NCI-H446 (cell line): ENCODE results near the gene RPTOR.

Experiments
- DNase-seq, 2 experiments: peaks; one replicate each; lab custom pipeline; 2025; lab: John Stamatoyannopoulos, UW

The RPTOR gene

DNA sequence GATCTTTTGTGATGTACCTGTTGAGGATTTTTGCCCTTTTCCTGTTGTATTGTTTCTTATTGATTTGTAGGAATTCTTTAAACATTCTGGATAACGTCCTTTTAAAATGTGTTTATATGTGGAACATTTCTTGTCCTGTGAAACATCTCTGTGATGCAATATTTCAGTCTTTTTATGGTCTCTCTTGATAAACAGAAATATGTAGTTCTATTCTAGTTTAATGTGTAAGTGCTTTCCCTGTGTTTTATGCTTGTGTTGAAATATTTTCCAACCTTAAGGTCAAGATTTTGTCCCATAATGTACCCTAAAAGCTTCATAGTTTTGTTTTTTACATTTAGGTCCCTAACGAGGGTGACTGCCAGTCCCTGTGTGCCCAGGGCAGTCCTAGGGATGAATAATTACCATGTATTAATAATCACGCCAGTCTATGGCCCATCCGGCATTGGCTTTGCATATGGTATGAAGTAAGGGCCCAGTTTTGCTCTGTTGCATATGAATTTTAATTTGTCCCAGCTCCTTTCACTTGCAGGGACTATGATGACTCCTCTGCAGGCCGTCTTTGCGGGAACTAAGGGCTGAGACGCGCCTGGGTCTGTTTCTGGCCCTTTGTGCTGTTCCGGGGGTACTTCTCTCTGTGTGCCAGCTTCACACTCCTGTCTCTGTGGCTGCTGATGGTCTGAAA is 44.2 kb downstream of the RPTOR start:
- no peak for DNase-seq

DNA sequence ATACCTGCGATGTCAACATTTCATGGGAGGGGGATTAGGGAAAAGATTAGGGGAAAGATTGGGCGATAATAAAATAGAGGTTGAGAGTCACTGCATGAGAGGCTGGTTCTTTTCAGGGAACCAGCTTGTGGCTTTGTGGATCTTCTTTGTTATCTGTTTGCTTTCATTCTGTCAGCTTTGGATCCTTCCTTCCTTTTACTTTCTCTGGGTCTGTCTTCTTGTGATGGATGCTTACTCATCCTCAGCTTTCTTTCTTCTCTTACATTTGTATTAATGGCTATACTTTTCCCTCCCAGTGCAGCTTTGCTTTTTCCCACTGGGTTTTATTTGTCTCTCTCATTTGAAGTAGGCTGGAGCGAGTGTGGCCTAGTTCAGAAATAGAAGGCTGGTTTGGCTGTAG is 47.1 kb downstream of the RPTOR start:
- no peak for DNase-seq

DNA sequence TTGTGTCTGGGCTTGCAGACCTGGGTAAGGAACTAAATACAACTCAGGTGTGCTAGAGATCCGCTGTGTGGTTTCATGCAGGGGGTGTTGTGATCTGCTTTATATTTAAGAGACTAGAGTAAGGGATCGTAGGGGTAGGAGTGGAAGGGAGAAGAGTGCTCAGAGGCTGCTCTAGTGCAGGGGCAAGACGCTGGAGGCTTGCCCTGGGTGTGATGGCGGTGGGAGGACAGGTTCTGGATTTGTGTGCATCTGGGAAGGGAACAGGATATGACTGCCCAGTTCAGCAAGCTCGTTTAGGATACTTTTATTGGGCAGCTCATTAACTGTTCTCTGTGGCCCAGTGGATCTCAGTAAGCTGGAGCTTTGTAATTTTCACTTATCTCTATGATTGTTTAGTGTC is 47.6 kb downstream of the RPTOR start:
- no peak for DNase-seq

DNA sequence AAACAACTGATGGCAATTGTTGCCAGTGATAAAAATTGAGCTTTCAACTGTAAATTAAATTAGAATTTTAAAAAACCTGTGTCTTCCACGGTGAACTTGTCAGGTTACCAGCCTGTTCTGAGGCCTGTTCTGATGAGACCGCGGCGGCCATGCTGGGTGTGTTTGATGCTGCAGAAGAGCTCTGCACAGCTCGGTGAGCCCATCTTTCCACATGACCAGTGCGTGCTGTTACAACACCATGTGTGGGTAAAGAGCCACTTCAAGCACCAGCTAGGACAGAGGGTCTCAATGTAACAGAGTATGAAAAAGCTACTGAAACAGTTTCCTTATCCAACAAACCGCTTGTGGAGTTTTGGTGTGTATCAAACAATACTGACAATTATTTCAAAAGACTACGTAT is 48.5 kb downstream of the RPTOR start:
- DNase-seq: no peak

DNA sequence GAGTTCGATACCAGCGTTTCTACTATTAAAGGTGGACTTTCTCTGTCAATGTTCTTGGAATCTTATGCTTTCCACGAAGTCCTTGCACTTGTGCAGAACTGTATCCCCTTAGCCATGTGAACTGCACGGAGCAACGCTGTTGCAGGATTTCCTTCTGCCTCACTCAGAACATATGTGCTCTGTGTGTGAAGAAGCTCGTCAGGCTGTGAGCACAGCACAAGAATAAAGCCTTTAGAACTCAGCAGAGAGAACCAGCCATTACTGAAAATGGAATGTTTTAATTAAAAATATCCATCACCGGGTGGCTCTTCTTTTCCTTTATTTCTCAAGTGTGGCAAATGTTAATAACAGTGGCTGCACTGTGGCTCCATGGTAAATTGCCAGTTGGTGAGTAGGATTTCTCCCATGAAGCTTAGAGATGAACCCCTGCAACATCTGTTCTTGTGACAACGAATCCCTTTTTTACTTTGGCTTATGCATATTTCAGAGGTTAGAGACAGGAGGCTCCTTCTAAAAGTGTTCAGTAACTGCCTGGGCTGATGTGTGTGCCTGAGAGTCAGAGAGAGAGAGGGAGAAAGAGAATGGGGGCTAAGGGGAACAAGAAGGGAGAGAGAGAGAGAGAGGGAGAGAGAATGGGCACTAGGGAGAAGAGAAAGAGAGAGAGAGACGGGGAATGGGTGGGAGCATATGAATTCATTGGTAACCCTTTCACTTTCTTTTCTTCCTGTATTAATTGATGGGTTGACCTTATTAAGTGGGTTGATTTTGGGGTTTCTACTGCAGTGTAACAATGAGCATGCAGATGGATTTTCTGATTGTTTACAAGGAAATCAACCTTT is 50.0 kb downstream of the RPTOR start:
- no peak for DNase-seq

DNA sequence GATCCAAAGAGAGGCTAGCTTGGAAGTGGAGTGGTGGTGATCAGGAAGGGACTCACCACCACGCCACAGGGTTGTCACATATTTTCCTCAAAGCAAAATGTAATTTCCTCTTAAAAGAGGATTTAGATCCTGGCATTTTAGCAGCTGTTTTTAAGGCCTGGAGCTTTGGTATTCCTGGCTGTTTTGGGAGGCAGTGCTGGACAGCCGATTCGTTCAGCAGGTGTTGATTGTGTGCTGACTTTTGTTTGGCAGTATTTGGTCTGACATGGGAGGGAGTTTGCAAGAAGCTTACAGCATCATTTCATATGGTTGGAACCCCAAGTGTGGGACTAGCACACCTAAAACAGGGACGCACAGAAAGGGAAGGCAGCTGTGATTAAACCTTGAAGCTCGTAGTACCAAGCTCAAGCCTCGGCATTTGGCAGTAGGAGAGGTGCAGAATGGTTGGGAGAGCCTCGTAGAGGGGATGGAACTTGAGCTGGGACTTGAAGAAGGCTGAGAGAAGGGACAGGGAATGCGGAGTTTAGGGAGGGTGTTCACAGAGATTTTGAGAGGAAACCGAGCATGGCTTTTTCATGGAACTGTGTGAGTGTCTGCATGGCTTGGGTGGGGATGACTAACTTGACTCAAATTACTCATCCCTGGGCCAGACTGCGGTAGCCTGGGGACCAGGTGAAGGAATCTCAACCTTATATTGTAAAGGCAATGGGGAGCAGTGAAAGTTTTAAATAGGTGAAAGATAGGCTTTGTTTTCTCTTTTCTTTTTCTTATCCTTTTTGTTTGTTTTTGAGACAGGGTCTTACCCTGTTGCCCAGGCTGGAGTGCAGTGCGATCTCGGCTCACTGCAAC is 52.3 kb downstream of the RPTOR start:
- DNase-seq: no peak

DNA sequence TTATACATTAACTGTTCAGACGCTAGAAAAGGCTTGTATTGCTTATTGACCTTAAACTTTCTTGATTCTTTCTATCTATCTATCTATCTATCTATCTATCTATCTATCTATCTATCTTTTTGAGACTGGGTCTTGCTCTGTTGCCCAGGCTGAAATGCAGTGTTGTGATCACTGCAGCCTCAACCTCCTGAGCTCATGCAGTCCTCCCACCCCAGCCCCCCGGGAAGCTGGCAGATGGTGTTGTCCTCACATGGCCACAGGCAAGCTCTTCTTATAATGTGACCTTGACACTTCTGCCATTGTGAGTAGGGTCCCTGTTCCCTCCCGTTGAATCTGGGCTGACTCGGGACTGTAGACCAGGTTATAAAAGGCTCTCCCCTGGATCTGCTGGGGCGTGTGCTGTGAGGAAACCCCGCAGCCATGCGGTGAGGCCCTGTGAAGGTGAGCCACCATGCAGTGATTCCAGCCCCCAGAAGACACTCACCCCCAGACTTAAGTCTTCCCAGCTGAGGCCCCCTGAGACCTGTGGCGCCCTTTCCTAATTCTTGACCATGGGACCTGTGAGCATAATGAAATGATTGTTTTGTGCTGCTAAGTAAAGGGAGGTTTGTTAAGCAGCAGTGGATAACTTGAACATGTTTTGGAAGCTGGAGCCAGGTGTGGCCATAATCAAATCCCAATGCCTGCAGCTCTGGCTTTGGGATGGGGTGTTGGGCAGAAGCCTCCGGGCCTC is 54.3 kb downstream of the RPTOR start:
- DNase-seq: no peak

DNA sequence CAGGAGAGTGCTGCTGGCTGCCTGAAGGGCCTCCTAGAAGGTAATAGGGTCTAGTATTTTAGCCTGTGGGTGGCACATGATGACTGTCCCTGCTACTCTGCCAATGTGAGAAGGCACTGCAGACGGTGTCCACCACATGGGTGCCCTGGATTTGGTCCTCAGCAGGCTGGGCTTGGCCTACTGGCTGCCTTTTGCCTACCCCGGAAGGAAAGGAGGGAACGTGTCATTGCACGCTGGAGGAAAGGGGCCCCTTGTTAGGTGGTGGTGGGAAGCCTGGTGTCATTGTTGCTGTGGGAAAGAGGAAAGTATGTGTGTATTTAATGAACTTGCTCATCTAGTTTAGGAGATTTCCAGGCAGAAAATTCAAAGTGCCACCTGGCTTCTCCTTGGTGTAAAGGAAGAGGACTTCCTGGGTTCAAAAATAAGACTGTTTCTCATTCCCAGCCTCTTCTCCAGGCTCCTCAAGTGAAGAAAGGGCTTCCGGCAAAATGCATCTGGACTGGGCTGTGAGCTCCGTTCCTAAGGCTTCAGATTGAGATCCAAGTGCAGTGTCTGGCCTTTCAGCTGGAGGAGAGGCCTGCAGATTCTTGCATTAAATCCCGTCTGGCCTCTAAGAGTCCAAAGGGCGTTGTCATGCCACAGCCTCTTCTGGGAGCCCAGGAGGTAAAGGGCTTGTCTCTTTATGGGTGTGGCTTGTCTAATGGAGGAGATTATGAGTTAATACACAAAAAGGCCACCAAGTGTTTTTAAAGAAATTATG is 55.1 kb downstream of the RPTOR start:
- no peak for DNase-seq

DNA sequence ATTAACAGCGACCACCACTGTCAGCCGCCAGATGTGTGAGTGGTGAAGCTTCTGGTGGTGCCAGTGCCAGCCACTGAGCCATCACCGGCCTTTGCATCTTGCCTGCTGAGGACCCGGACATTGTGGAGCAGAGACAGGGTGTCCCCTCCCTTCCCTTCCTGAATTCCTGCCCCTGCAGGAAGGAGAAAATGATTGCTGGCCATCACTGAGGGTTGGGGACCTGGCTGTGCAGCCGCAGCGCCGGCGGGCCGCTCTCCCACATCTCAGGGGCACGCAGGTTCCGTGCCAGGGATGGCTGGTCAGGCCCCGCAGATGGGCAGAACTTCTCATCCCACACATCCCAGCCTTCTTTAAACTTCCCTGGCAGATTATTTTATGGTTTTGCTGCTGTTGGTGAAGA is 56.5 kb downstream of the RPTOR start:
- DNase-seq: no peak

DNA sequence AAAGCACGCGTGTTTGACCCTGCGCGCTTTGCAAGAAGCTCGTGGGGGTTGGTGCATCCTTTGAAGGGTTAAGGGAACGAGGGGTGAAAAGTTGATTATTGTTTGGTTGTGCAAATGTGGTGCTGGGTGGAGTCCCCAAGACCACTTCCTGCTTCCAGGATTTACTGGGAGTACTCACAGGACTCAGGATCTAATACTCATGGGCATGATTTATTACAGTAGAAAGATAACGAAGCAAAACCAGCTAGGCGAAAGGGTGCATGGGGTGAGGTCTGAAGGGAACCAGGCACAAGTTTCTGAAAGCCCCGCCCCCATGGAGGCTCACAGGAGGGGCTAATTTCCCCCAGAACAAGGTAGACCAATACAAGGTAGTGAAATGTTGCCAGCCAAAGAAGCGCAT is 58.8 kb downstream of the RPTOR start:
- no peak for DNase-seq

DNA sequence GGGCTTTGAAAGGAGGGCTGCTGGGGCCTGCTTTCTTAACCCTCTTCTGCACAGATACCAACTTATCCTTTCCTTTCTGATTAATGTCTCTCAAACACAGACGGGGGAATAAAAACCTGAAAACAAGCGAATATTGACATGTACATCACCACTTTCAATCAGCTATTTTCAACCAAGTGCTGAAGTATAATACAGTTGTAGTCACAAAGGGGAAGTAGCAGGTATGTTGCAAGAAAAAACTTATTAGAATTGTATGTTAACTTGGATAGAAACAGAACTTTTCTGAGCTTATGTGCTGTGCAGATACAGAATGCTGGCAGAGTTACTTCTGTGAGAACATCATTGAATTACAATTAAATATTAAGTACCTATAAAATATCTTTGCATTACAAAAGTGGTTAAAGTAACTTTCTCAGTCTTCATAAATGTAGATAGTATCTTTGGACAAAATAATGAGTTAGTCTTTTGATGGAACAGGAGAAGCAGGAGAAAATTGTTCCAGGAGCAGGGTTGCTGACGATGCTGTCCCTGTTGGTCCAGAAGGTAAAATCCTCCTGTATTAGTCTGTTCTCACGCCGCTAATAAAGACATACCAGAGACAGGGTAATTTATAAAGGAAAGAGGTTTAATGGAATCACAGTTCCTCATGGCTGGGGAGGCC is 59.5 kb downstream of the RPTOR start:
- no peak for DNase-seq

DNA sequence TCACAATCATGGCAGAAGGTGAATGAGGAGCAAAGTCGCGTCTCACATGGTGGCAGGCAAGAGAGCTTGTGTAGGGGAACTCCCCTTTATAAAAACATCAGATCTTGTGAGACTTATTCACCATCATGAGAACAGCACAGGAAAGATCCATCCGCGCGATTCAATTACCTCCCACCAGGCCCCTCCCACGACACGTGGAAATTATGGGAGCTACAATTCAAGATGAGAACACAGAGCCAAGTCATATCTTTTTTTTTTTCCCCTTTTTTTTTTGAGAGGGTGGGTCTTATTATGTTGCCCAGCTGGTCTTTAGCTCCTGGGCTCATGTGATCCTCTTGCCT is 60.0 kb downstream of the RPTOR start:
- no peak for DNase-seq

DNA sequence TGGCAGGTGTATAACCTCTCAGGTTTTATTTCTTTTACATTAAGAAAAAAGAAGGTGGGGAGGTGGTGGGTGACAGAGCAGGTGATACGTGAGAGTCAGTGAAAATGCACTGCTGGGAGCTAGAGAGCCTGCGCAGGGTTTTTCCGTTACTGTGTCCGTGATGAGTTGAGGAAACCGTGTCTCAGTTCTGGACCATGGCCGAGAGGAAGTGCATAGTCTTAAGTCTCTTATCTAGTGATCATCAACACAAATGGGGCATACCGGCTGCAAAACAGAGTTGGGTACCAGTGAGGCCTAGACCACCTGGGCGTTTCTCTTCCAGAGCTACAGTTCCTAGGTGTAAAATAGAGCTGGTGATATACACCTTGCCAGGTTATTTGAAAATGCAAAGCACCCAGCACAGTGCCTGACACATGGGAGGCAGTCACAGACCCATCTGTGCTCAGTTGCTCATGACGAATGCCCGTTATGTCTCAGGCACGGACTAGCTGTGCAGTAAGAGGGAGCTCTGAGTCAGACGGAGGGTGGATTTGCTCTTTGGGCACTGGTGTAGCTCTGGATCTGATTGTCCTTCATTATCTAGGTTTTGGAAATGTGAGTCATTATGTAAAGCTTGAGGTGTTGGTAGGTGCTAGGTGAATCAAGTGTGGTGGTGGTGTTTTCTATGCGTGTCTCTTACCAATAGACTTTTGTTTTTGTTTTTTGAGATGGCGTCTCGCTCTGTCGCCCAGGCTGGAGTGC is 60.9 kb downstream of the RPTOR start:
- DNase-seq: no peak

DNA sequence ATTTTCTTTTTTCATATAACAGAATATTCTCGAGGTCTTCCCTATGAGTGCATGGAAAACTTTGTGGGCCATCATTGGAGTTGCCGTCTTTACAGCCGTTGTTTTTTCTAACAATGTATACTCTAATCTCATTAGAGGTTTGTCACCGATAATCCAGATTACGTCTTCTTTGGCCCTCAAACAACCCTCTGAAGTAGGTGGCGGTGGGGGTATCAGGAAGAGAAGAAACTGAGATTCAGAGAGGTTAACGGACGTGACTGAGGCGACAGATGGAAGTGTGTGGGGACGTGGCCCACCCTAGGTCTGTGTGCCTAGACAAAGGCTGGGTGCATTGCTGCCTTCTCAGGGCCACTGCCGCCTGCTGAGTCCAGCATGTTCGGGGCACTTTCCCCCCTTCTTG is 63.7 kb downstream of the RPTOR start:
- no peak for DNase-seq

DNA sequence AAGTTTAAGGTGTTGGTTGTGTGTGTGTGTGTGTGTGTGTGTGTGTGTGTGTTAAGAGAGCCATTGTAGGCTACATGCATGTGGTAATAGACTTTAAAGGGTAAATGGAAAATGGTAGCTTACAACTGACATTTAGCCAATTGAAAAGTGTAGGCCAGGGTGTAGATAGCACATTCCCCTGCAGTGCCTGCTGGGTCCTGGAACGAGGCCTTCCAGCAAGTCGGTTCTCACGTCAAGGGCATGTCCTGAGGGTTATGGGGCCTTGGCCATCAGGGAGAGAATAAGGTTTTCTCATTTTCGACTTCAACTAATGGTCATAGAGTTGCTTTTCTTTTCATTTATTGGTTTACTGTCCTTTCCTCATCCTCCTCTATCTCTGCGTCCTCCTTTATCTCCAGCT is 65.1 kb downstream of the RPTOR start:
- DNase-seq: no peak

DNA sequence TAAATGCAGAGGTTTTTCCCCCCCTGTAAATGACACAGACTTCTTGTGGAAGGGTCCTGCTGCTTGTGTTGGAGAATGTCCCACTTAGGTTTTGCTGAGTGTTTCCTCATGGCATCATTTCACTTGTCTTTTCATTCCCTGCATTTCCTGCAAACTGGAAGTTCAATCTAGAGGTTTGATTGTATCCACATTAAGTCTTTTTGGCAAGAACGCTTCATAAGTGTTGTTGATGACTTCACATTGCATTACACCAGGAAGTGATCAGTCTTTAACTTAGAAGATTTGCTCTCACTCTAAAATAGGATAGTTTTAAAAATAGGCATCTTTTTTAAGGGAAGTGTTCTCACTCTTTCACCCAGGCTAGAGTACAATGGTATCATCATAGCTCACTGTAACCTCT is 67.2 kb downstream of the RPTOR start:
- DNase-seq: no peak

DNA sequence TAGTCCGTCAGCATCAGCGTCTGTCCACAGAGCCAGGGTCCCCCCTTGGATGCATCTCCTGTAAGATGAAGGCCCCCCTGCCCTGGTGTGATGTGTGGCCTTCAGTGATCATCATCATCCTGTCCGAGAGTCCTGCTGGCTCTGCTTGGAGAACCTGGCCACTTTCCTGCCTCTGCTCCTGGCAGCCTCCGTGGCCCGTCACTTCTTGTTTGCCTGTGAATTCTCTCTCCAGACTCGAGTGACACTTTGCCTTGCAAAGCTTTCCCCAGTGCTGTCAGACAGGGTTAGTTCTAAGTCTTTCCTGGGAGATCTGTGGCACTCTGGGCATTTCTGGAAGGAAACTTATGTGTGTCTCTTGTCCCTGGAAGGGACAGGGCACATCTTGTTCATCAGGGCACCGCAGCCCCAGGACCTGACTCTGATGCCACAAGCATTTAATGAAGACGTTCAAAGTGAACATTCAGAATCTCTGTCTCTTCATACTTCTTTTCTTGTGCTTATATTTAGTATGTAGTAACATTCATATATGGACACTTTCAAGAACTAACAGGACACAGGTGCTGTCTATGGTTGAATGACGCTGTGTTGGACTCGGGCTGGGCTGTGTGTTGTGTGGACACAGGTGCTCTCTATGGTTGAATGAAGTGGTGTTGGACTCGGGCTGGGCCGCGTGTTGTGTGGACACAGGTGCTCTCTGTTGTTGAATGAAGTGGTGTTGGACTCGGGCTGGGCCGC is 68.5 kb downstream of the RPTOR start:
- DNase-seq: no peak

DNA sequence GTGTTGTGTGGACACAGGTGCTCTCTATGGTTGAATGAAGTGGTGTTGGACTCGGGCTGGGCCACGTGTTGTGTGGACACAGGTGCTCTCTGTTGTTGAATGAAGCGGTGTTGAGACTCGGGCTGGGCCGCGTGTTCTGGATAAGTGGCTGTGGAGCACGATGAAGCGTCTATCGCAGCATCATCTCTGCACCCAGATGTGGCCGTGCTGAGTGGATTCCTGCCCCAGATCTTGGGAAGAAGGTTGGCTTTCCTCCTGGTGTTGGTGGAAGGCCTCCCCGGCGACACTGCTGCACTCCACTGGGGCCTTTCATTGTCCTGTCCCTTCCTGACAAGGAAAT is 69.1 kb downstream of the RPTOR start:
- no peak for DNase-seq

DNA sequence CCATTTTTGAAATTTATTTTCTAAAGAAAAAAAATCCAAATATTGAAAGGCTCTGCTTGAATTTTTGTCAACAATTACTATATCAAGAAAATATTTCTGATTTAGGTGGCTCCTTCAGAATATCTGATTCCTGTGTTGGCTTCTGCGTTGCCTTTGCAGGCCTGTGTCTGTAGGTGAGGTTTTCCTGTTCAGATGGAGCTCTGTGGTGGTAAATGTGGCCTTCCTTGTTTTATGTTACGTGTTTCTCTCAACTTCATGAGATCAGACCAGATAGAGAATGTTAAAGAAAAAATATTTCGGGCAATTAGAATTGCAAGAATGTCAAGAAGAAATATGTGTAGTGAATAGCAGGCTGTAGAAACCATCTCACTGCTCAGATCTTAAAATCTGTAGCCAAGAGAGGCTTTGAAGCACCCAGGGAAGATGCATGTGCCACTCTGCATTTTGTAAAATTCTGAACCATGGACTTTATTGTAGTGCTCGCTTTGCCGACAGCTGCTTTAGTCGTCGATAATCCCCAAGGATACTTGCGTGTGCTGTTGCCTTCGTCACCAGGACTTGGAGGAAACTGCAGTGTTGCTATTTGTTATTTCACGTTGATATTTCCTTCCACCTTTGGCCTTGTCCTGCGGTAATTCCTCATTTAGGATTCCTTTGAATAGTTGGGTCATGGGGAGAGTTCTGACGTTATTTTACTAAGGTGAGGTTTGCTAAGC is 69.9 kb downstream of the RPTOR start:
- DNase-seq: no peak
